Measurements from ENCODE around the gene CELF4.

GRCh38 chr18:37231251-37231650, 334.3 kb downstream of the CELF4 start:
- TF ChIP-seq CTCF (IDR thresholded peaks at IDR 0.05) (no peak), POLR2A (IDR thresholded peaks at IDR 0.05) (no peak)
